NCI-H1436 (cell line): Measurements from ENCODE around the gene TRPM1.

Source experiments
- DNase-seq: peaks from one replicate; lab custom pipeline; 2025; lab: John Stamatoyannopoulos, UW

TRPM1 gene

GRCh38 chr15:31017311-31017710 lies 84.2 kb downstream of the TRPM1 start:
- no peak for DNase-seq

GRCh38 chr15:31016446-31016915 lies 85.0 kb downstream of the TRPM1 start:
- DNase-seq, result no peak

- DNase-seq, result no peak
Measured at GRCh38 chr15:31014608-31014925, 87.0 kb downstream of the TRPM1 start.

- DNase-seq, result no peak
Measured at GRCh38 chr15:31013863-31014607, 87.5 kb downstream of the TRPM1 start.

GRCh38 chr15:31012455-31012854 lies 89.1 kb downstream of the TRPM1 start:
- DNase-seq, result no peak

GRCh38 chr15:31010036-31010435 lies 91.5 kb downstream of the TRPM1 start:
- DNase-seq, result no peak

- DNase-seq, result no peak
Measured at GRCh38 chr15:31005660-31006059, 95.9 kb downstream of the TRPM1 start.

- DNase-seq, result no peak
Measured at GRCh38 chr15:31004220-31004733, 97.2 kb downstream of the TRPM1 start.

GRCh38 chr15:31001702-31002101 lies 99.8 kb downstream of the TRPM1 start:
- no peak for DNase-seq

- no peak for DNase-seq
Measured at GRCh38 chr15:30999729-31000128, 101.8 kb downstream of the TRPM1 start.

GRCh38 chr15:30997270-30997669 lies 104.3 kb downstream of the TRPM1 start:
- DNase-seq, result no peak

GRCh38 chr15:30992249-30992864 lies 109.2 kb downstream of the TRPM1 start:
- DNase-seq, result no peak

- peak; percentile 50 for DNase-seq
Measured at GRCh38 chr15:30991255-30992235, 110.0 kb downstream of the TRPM1 start, which contains the start of gene MTMR10. TSS of gene MTMR10 (minus strand) at chr15:30991628. CDS start at chr15:30991506, 122 bp downstream.

- DNase-seq, result no peak
Measured at GRCh38 chr15:30990446-30991254, 110.9 kb downstream of the TRPM1 start.

- DNase-seq, result no peak
Measured at GRCh38 chr15:30990036-30990435, 111.5 kb downstream of the TRPM1 start.

- DNase-seq, result no peak
Measured at GRCh38 chr15:30985081-30985531, 116.4 kb downstream of the TRPM1 start.

- DNase-seq, result no peak
Measured at GRCh38 chr15:30984542-30984941, 117.0 kb downstream of the TRPM1 start.

- DNase-seq, result no peak
Measured at GRCh38 chr15:30984118-30984517, 117.4 kb downstream of the TRPM1 start.

GRCh38 chr15:30979457-30979856 lies 122.1 kb downstream of the TRPM1 start:
- DNase-seq, result no peak

- DNase-seq, result no peak
Measured at GRCh38 chr15:30978328-30978727, 123.2 kb downstream of the TRPM1 start.

- no peak for DNase-seq
Measured at GRCh38 chr15:30974112-30974511, 127.4 kb downstream of the TRPM1 start.
